AG04449 (cell line): ENCODE results near the gene SLC35D2.
"Not testable (repeated sequence)": the region's sequence is repeated elsewhere in the genome, so short reads cannot be mapped to it uniquely, and the experiment has no call there.

Experiments
- CTCF ChIA-PET: fragments of 350-600 bp; formaldehyde crosslinking; extraction: SDS; loops from one replicate; lab custom pipeline; 2021; ENCODE audit warnings: antibody characterized with exemption; lab: Yijun Ruan, JAX
- POLR2A ChIA-PET: fragments of 400-600, 350-600 bp; formaldehyde crosslinking; extraction: SDS; loops from one replicate; lab custom pipeline; 2020; ENCODE audit warnings: antibody characterized with exemption, inconsistent platforms; lab: Yijun Ruan, JAX
- DNase-seq: peaks from one replicate; pipeline ENCODE4 v3.0.0-alpha.2; 2010; ENCODE audit warnings: low read depth, low spot score
- H3K4me3 ChIP-seq: 2 replicates; pipeline ENCODE4 v1.5.1; 2011; ENCODE audit warnings: low read depth, mild to moderate bottlenecking, control low read depth, low read length
- TF ChIP-seq, protein P1 (sequence below): IDR thresholded peaks from one replicate; pipeline ENCODE4 v1.5.1; 2011; ENCODE audit warnings: mild to moderate bottlenecking, moderate library complexity, low read length, control low read depth, inconsistent platforms; ENCODE audit not compliant: insufficient read depth; ENCODE audit errors: missing control alignments

SLC35D2 gene

GRCh38 chr9:96321515-96321914 lies 62.0 kb downstream of the SLC35D2 start:
- no peak overlapping the region for H3K4me3 ChIP-seq
- no peak for DNase-seq
- CTCF ChIA-PET, result no interaction called here
- POLR2A ChIA-PET, result no interaction called here
- TF ChIP-seq, protein P1, sequence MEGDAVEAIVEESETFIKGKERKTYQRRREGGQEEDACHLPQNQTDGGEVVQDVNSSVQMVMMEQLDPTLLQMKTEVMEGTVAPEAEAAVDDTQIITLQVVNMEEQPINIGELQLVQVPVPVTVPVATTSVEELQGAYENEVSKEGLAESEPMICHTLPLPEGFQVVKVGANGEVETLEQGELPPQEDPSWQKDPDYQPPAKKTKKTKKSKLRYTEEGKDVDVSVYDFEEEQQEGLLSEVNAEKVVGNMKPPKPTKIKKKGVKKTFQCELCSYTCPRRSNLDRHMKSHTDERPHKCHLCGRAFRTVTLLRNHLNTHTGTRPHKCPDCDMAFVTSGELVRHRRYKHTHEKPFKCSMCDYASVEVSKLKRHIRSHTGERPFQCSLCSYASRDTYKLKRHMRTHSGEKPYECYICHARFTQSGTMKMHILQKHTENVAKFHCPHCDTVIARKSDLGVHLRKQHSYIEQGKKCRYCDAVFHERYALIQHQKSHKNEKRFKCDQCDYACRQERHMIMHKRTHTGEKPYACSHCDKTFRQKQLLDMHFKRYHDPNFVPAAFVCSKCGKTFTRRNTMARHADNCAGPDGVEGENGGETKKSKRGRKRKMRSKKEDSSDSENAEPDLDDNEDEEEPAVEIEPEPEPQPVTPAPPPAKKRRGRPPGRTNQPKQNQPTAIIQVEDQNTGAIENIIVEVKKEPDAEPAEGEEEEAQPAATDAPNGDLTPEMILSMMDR, result no peak

DNA sequence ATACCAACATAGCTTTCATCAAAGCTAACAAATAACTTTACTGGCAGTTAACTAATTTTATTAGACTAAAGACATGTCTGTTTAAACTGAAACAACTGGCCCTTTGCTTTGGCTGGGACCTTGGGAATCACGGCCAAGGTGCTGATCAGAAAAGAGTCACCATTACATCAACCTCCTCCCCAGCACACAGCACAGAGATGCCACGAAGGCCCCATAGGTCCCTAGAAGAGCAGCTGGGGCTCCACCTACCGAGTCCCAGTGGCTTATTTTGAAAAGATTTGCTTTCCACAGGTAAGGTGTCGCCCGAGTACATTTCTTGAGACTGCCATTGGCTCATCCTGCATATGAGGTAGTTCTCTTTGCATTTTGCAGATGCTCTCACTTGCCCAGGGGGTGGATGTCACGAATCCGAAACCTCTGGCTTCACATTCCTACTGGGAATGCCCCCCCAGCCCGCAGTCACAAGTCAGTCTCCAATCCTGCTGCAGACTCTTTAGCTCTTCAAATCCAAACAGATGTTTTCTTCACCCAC lies 62.7 kb downstream of the SLC35D2 start:
- no peak for DNase-seq
- TF ChIP-seq, protein P1, result no peak
- ChIA-PET CTCF (interaction anchor here (1.0 to 2.0 kb wide), 4 partner anchors 87 to 345 kb away, joined by 3 to 10 read pairs (median 3); no protein-coding TSS in a partner anchor), POLR2A (no interaction called here)
- no peak overlapping the region for H3K4me3 ChIP-seq

DNA sequence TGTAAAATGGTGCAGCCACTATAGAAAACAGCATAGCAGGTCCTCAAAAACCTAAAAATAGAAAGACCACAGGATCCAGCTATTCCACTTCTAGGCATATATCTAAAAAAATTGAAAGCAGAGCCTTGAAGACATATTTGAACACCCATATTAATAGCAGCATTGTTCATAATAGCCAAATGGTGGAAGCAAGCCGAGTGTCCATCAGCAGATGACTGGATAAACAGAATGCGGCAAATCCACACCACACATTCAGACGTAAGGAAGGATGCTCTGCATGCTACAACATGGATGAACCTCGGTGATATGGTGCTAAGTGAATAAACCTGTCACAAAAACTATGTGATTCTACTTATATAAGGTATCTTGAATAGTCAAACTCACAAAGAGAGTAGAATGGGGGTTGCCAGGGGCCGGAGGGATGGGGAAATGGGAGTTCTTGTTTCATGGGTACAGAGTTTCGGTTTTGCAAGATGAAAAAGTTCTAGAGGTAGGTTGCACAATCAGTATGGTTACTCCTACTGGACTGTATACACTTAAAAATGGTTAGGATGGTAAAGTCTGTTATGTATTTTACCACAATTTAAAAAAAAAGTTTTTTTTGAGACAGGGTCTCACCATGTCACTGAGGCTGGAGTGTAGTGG lies 64.5 kb downstream of the SLC35D2 start:
- ChIA-PET CTCF (interaction anchor here (0.9 to 3.4 kb wide), 7 partner anchors 12 to 348 kb away, joined by 3 to 36 read pairs (median 10); no protein-coding TSS in a partner anchor), POLR2A (no interaction called here)
- DNase-seq, result no peak
- H3K4me3 ChIP-seq, result no peak overlapping the region
- TF ChIP-seq, protein P1, result no peak

DNA sequence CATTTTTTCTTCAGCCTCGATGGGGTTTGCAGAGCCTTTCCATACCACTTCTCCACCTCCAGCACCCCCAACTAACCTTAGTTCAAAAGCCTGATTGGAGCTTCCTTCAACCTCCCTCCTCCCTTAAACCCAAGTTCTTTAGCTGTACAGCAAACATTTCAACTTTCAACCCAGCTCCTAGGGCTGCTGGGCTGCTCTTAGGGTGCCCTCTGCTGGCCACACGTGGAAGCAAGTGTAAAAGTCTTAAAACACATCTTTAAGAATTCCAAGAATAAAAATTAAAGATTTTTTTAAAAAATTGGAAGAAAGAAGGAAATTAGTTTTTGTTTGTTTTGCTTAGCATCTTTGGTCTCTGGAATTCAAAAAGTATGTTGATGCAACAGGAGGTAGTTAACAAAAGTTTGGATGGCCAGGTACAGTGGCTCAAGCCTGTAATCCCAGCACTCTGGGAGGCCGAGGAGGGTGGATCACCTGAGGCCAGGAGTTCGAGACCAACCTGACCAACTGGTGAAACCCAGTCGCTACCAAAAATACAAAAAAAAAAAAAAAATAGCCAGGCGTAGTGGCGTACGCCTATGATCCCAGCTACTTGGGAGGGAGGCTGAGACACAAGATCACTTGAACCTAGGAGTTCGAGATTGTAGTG lies 66.1 kb downstream of the SLC35D2 start:
- ChIA-PET CTCF (interaction anchor here (0.6 to 3.7 kb wide), 31 partner anchors 9 to 590 kb away, joined by 3 to 36 read pairs (median 5); partner anchors contain the start of genes HABP4 and PRXL2C), POLR2A (no interaction called here)

GRCh38 chr9:96309850-96310249 lies 73.7 kb downstream of the SLC35D2 start:
- H3K4me3 ChIP-seq, result no peak overlapping the region
- no peak for DNase-seq
- ChIA-PET POLR2A (no interaction called here), CTCF (interaction anchor here (0.6 to 3.1 kb wide), 5 partner anchors 7 to 373 kb away, joined by 3 to 20 read pairs (median 7); no protein-coding TSS in a partner anchor)
- TF ChIP-seq, protein P1, result no peak

More for the DNA sequence above, 66.1 kb downstream of the SLC35D2 start:
- no peak overlapping the region for H3K4me3 ChIP-seq
- peak; percentile 19 for DNase-seq
- TF ChIP-seq, protein P1, result peak; percentile 72

DNA sequence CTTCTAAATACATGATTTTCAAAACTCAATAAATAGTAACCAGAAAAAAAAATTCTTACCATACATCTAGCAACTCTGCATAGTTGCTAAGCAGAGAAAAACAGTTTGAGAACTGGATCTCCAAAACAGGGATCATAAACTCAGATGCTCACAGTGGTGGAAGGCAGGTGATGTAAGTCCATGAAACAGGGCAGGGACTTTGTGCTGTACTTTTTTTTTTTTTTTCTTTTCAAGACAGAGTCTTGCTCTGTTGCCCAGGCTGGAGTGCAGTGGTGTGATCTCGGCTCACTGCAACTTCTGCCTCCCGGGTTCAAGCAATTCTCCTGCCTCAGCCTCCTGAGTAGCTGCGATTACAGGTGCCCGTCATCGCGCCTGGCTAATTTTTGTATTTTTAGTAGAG lies 76.6 kb downstream of the SLC35D2 start:
- POLR2A ChIA-PET, DNase-seq, H3K4me3 ChIP-seq: not testable (repeated sequence)
- CTCF ChIA-PET, result interaction anchor here (1.0 to 3.1 kb wide), 2 partner anchors 10 to 74 kb away, joined by 3 to 20 read pairs; no protein-coding TSS in a partner anchor
